Liver (tissue), 9 donors: ENCODE data around the gene TNXB. TPM values are rescaled to one million over a fixed set of nuclear protein-coding genes. Genes with fewer than 3 reads are reported as not detected.

Experiments
- DNase-seq: peaks from one replicate; pipeline ENCODE4 v3.0.0-alpha.2; 2017; ENCODE audit warnings: low spot score
- H3K27ac ChIP-seq, 2 donors: one replicate each; pipeline ENCODE4 v1.7.0; 2013; ENCODE audit warnings: inconsistent platforms in 2 of 2, low read length in 2 of 2, control low read depth in 1 of 2, low read depth in 1 of 2, mild to moderate bottlenecking in 1 of 2
- H3K27me3 ChIP-seq, 4 donors: one replicate each; pipeline versions ENCODE4 v1.6.1 to v1.7.0; 2013; ENCODE audit warnings: low read length in 3 of 4, inconsistent platforms in 1 of 4, mild to moderate bottlenecking in 1 of 4, moderate library complexity in 1 of 4; ENCODE audit not compliant: control insufficient read depth in 4 of 4, insufficient read depth in 4 of 4
- H3K36me3 ChIP-seq, 4 donors: one replicate each; pipeline versions ENCODE4 v1.6.1 to v1.7.0; 2013; ENCODE audit warnings: low read length in 3 of 4, mild to moderate bottlenecking in 3 of 4, low read depth in 1 of 4, moderate library complexity in 1 of 4; ENCODE audit not compliant: control insufficient read depth in 4 of 4, insufficient read depth in 3 of 4
- H3K4me1 ChIP-seq, 4 donors: one replicate each; pipeline versions ENCODE4 v1.6.1 to v1.7.0; 2013; ENCODE audit warnings: low read length in 3 of 4, mild to moderate bottlenecking in 3 of 4, moderate library complexity in 1 of 4; ENCODE audit not compliant: control insufficient read depth in 4 of 4, insufficient read depth in 4 of 4
- H3K4me3 ChIP-seq, 3 donors: one replicate each; pipeline versions ENCODE4 v1.6.1 to v1.7.0; 2013; ENCODE audit warnings: low read length in 3 of 3, control low read depth in 1 of 3, low read depth in 1 of 3, mild to moderate bottlenecking in 1 of 3
- H3K9ac ChIP-seq, 2 donors: one replicate each; pipeline ENCODE4 v1.7.0; 2013; ENCODE audit warnings: low read length in 2 of 2, mild to moderate bottlenecking in 2 of 2, moderate library complexity in 2 of 2, control low read depth in 1 of 2, low read depth in 1 of 2
- H3K9me3 ChIP-seq, 4 donors: one replicate each; pipeline versions ENCODE4 v1.6.1 to v1.7.0; 2013; ENCODE audit warnings: low read length in 3 of 4; ENCODE audit not compliant: control insufficient read depth in 4 of 4
- EGR1 ChIP-seq, 2 donors: IDR thresholded peaks; 2 replicates each; pipeline ENCODE4 v1.6.1; 2016 to 2018; ENCODE audit warnings: antibody characterized with exemption in 2 of 2, low read depth in 2 of 2
- FOXA1 ChIP-seq: IDR thresholded peaks from 2 replicates; pipeline ENCODE4 v1.6.1; 2016; ENCODE audit warnings: antibody characterized with exemption
- FOXA2 ChIP-seq: IDR thresholded peaks from 2 replicates; pipeline ENCODE4 v1.6.1; 2016; ENCODE audit warnings: antibody characterized with exemption
- GABPA ChIP-seq, 2 donors: IDR thresholded peaks in 1 of 2; conservative IDR thresholded peaks in 1 of 2; 2 replicates each; pipeline ENCODE4 v1.6.1; 2016; ENCODE audit warnings: antibody characterized with exemption in 2 of 2, mild to moderate bottlenecking in 1 of 2, moderate library complexity in 1 of 2
- HNF4A ChIP-seq, 2 donors: conservative IDR thresholded peaks; 2 replicates each; pipeline ENCODE4 v1.6.1; 2016; ENCODE audit warnings: antibody characterized with exemption in 2 of 2, mild to moderate bottlenecking in 2 of 2
- HNF4G ChIP-seq: IDR thresholded peaks from 2 replicates; pipeline ENCODE4 v1.6.1; 2016; ENCODE audit warnings: antibody characterized with exemption
- JUND ChIP-seq, 2 donors: IDR thresholded peaks; 2 replicates each; pipeline ENCODE4 v1.6.1; 2016; ENCODE audit warnings: antibody characterized with exemption in 2 of 2
- NR2F2 ChIP-seq: IDR thresholded peaks from 2 replicates; pipeline ENCODE4 v1.6.1; 2016; ENCODE audit warnings: antibody characterized with exemption
- RAD21 ChIP-seq, 2 donors: IDR thresholded peaks; 2 replicates each; pipeline ENCODE4 v1.6.1; 2016; ENCODE audit warnings: antibody characterized with exemption in 2 of 2, mild to moderate bottlenecking in 2 of 2
- REST ChIP-seq: IDR thresholded peaks from 2 replicates; pipeline ENCODE4 v1.6.1; 2016; ENCODE audit warnings: antibody characterized with exemption, mild to moderate bottlenecking
- RXRA ChIP-seq, 2 donors: IDR thresholded peaks; 2 replicates each; pipeline ENCODE4 v1.6.1; 2017 to 2018; ENCODE audit warnings: antibody characterized with exemption in 2 of 2, mild to moderate bottlenecking in 1 of 2
- SP1 ChIP-seq: IDR thresholded peaks from 2 replicates; pipeline ENCODE4 v1.6.1; 2018; ENCODE audit warnings: antibody characterized with exemption, mild to moderate bottlenecking
- TAF1 ChIP-seq: conservative IDR thresholded peaks from 2 replicates; pipeline ENCODE4 v1.6.1; 2016; ENCODE audit warnings: antibody characterized with exemption, mild to moderate bottlenecking
- YY1 ChIP-seq: IDR thresholded peaks from 2 replicates; pipeline ENCODE4 v1.6.1; 2016; ENCODE audit warnings: antibody characterized with exemption, mild to moderate bottlenecking
- ZBTB33 ChIP-seq: IDR thresholded peaks from 2 replicates; pipeline ENCODE4 v1.6.1; 2016; ENCODE audit warnings: antibody characterized with exemption
- WGBS: extraction: QIAGEN DNeasy Blood & Tissue Kit; methylation state at CpG from one replicate; pipeline ENCODE4 v1.1.7; 2013; 5-methylcytosine and 5-hydroxymethylcytosine counted together
- polyA plus RNA-seq, 2 donors: library from polyadenylated mRNA; stranded (reverse) in 1 of 2; unstranded in 1 of 2; fragments of 200-250 nt in 1 of 2; fragments of >200 nt in 1 of 2; fragmentation: Nextera tagmentation in 1 of 2; extraction: Ambion mirVana in 1 of 2; gene quantifications; one replicate each; pipeline versions ENCODE4 v1.2.1 to v1.2.3, GENCODE V29; 2013 to 2015
- total RNA-seq, 2 donors: library from RNA; depleted of rRNA; stranded (reverse); fragments of >200 nt; gene quantifications; one replicate each; pipeline ENCODE4 v1.2.3, GENCODE V29; 2014
- TF ChIP-seq, protein P1 (sequence below): IDR thresholded peaks from 2 replicates; pipeline ENCODE4 v1.6.1; 2016; ENCODE audit warnings: antibody characterized with exemption
- TF ChIP-seq, protein P2 (sequence below): IDR thresholded peaks from 2 replicates; pipeline ENCODE4 v1.6.1; 2016; ENCODE audit warnings: antibody characterized with exemption
- donor health status: healthy.
- donor health status: healthy.
- donor health status: healthy.
- donor health status: healthy.
- donor health status: healthy.

Gene TNXB
- total and polyA plus RNA-seq, 4 donors = 3.0 to 17.1 (median 5.6) TPM

GRCh38 chr6:32127717-32128592 is 18.8 kb upstream of the TNXB start, which contains the start of gene ATF6B:
ATF6B (minus strand) TSS chr6:32128246; CDS start chr6:32128207, 39 bp downstream.
- Histone ChIP-seq H3K36me3 (peaks cover 2 to 12% (median 11%) of the 10 kb centered on the region in 4 donors), H3K27me3 (no peaks in the 10 kb centered on the region), H3K9ac (peak within 1 kb of the TSS; percentile 18 to 58), H3K4me3 (peak within 1 kb of the TSS; percentile 89 to 98 (median 90)), H3K9me3 (no peaks in the 10 kb centered on the region), H3K27ac (peak within 1 kb of the TSS; percentile 63 to 76), H3K4me1 (peaks cover 3 to 28% (median 24%) of the 10 kb centered on the region in 4 donors)
- TF ChIP-seq ZBTB33 (peak; percentile 77), REST (no peak), HNF4A (conservative IDR thresholded peaks at IDR 0.05) (peak; percentile 23 to 40), SP1 (peak; percentile 64), JUND (IDR thresholded peaks at IDR 0.05) (peak in 1 of 2 donors; percentile 53), NR2F2 (no peak), FOXA1 (no peak), TAF1 (no peak), GABPA (IDR thresholded peaks at IDR 0.05 in 1 of 2, conservative IDR thresholded peaks at IDR 0.05 in 1 of 2) (peak in 1 of 2 donors; percentile 84), FOXA2 (no peak), RAD21 (IDR thresholded peaks at IDR 0.05) (peak in 1 of 2 donors; percentile 8), HNF4G (no peak), YY1 (peak; percentile 97)
- TF ChIP-seq, protein P1, sequence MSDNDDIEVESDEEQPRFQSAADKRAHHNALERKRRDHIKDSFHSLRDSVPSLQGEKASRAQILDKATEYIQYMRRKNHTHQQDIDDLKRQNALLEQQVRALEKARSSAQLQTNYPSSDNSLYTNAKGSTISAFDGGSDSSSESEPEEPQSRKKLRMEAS = peak; percentile 23
- peak; percentile 94 for DNase-seq
- WGBS = under 1% methylated on average over 44 of the region's 44 CpGs

- no peak for TF ChIP-seq EGR1 (IDR thresholded peaks at IDR 0.05; ENCODE audit: low read depth in 2 of 2)
- no peak for TF ChIP-seq ZBTB33
- TF ChIP-seq JUND (IDR thresholded peaks at IDR 0.05) = no peak
- no peak for TF ChIP-seq RXRA (IDR thresholded peaks at IDR 0.05)
- no peak for TF ChIP-seq NR2F2
- TF ChIP-seq TAF1 = no peak
- no peak for TF ChIP-seq GABPA (IDR thresholded peaks at IDR 0.05 in 1 of 2, conservative IDR thresholded peaks at IDR 0.05 in 1 of 2)
- TF ChIP-seq YY1 = no peak
- TF ChIP-seq FOXA1 = no peak
- TF ChIP-seq HNF4G = no peak
- TF ChIP-seq SP1 = no peak
- TF ChIP-seq, protein P2, sequence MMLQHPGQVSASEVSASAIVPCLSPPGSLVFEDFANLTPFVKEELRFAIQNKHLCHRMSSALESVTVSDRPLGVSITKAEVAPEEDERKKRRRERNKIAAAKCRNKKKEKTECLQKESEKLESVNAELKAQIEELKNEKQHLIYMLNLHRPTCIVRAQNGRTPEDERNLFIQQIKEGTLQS = no peak
- TF ChIP-seq HNF4A (conservative IDR thresholded peaks at IDR 0.05) = no peak
- no peak for TF ChIP-seq FOXA2
- no peak for TF ChIP-seq RAD21 (IDR thresholded peaks at IDR 0.05)
- TF ChIP-seq, protein P1 = no peak
- no peak for DNase-seq
- no peak overlapping the region for H3K27ac ChIP-seq
- peaks cover 2 to 12% (median 11%) of the 10 kb centered on the region in 4 donors for H3K36me3 ChIP-seq
- H3K9ac ChIP-seq = peak overlapping the region; percentile 18 to 58
- WGBS = 12% methylated on average over 9 of the region's 9 CpGs
- H3K27me3 ChIP-seq = no peaks in the 10 kb centered on the region
- peaks cover 3 to 28% (median 24%) of the 10 kb centered on the region in 4 donors for H3K4me1 ChIP-seq
- peak overlapping the region; percentile 89 to 98 (median 90) for H3K4me3 ChIP-seq
- no peaks in the 10 kb centered on the region for H3K9me3 ChIP-seq
These were observed 18.2 kb upstream of the TNXB start for GRCh38 chr6:32127409-32127716.
